ENCODE results near the gene SLC24A3.
"Not testable (repeated sequence)": the region's sequence is repeated elsewhere in the genome, so short reads cannot be mapped to it uniquely, and the experiment has no call there.

The SLC24A3 gene

DNA sequence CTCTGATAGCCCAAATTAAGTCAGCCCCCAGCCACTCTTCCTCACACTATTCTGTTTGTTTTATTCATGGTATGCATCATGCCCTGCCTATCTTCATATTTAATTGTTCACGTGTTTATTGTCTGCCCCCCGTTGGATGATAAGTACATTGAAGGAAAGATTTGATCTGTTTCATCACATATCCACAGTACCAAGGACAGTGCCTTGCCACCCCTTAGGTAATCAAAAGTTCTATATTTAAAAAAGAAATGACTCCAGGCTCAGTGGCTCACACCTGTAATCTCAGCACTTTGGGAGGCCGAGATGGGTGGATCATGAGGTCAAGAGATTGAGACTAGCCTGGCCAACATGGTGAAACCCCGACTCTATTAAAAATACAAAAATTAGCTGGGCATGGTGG, 535.5 kb downstream of the SLC24A3 start:
- TF ChIP-seq, protein P1, sequence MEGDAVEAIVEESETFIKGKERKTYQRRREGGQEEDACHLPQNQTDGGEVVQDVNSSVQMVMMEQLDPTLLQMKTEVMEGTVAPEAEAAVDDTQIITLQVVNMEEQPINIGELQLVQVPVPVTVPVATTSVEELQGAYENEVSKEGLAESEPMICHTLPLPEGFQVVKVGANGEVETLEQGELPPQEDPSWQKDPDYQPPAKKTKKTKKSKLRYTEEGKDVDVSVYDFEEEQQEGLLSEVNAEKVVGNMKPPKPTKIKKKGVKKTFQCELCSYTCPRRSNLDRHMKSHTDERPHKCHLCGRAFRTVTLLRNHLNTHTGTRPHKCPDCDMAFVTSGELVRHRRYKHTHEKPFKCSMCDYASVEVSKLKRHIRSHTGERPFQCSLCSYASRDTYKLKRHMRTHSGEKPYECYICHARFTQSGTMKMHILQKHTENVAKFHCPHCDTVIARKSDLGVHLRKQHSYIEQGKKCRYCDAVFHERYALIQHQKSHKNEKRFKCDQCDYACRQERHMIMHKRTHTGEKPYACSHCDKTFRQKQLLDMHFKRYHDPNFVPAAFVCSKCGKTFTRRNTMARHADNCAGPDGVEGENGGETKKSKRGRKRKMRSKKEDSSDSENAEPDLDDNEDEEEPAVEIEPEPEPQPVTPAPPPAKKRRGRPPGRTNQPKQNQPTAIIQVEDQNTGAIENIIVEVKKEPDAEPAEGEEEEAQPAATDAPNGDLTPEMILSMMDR (conservative IDR thresholded peaks at IDR 0.05; ENCODE audit: low read length) = no peak
- no peak for DNase-seq (ENCODE audit: low read depth)
- no peak overlapping the region for H3K4me3 ChIP-seq (ENCODE audit: low read length)

DNA sequence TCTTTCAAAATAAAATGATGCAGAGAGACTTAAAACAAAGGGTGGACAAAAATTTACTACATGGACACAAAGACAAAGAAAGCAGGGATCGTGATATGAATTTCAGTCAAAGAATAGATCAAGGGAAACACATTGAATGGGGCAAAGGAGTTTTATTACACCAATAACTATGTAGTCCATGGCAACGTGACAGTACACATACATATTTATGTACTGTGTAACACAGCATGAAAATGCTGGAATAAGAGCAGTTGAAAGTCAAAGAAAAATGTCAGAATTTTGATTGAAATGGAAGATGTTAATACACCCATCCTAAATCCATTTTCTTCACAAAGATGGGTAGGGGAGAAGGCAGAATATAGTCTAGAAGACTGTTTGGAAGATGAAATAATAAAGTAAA, 536.2 kb downstream of the SLC24A3 start:
- TF ChIP-seq, protein P1 (conservative IDR thresholded peaks at IDR 0.05; ENCODE audit: low read length) = no peak
- no peak for DNase-seq (ENCODE audit: low read depth)
- H3K4me3 ChIP-seq (ENCODE audit: low read length) = no peak overlapping the region

DNA sequence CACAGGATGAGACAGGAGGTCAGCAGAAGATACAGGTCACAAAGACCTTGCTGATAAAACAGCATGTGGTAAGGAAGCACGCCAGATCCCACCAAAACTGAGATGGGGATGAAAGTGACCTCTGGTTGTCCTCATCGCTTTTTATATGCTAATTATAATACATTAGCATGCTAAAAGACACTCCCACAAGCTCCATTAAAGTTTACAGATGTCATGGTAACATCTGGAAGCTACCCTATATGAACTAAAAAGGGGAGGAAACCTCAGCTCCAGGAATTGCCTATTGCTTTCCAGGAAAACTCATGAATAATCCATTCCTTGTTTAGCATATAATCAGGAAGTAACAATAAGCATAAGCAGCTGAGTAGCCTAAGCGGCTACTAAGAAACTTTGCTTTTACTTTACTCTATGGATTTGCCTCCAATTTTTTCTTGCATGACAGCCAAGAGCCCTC, 537.2 kb downstream of the SLC24A3 start:
- H3K4me3 ChIP-seq (ENCODE audit: low read length) = no peak overlapping the region
- TF ChIP-seq, protein P1 (conservative IDR thresholded peaks at IDR 0.05; ENCODE audit: low read length) = no peak
- DNase-seq (ENCODE audit: low read depth) = no peak

DNA sequence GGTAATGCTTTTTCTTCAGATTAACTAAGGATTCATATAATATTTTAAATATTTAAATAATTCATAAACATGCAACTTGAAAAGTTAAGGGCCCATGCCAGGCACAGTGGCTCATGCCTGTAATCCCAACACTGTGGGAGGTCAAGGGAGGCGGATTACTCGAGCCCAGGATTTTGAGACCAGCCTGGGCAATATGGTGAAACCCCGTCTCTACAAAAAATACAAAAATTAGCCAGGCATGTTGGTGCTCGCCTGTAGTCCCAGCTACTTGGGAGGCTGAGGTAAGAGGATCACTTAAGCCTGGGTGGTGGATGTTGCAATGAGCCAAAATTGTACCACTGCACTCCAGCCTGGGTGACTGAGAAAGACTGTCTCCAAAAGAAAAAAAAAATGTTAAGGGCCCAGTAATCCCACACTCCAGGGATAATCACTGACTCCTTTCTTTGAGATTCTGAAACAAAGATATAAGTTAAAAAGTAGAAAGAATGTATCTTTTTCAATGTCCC, 537.7 kb downstream of the SLC24A3 start:
- TF ChIP-seq, protein P1 (conservative IDR thresholded peaks at IDR 0.05; ENCODE audit: low read length) = no peak
- DNase-seq (ENCODE audit: low read depth) = no peak
- no peak overlapping the region for H3K4me3 ChIP-seq (ENCODE audit: low read length)

DNA sequence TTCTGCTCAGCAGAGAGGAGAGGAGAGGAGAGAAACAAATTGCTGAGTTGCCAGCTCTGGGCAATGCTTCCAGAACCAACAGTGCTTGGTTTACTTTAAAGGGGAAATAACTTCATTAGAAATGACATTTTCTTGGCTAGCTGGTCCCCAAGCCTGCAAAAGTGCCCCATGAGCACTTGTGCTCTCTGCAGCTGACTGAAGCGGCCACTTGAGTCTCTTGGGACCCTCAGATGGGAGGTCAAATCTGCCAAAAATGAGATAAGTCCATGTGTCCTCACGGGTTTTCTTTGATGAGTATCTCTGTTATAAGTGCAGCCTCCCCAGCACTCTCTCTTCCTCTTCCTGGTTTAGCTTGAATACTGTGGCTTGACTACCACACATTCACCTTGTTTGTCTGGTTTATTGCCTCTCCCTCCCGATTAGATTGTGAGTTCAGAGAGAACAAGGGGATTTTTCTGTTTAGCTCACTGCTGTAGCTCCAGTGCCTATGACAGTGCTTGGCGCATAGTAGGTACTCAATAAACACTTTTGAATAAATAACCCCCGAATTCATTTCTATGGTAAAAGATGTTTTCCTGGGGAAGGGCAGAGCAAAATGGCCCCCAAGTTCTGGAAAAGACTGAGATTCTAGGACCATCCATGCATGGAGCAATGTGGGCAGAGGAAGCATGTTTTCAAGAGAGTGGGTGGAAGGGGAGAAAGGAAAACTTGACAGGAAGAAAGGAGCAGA, 538.6 kb downstream of the SLC24A3 start:
- H3K4me3 ChIP-seq (ENCODE audit: low read length) = no peak overlapping the region
- no peak for DNase-seq (ENCODE audit: low read depth)

DNA sequence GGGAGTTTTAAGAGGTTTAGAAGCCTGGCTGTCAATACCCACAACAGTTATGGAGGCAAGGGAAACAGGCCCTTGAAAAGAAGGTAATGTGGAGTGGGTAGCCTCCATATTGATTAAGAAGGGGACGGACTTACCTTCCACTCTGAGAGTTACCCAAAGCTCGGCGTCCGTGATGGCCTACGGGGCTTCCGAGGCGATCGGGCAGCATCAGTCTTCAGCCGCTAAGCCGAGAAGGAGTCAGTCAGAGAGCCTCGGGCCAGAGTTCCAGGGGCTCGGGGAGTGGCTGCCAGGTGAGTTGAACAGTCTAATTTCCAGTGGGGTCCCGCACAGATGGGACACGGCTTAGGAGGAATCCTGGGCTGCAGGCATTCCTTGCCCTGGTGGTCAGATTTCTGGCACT, 541.8 kb downstream of the SLC24A3 start:
- not testable (repeated sequence) for DNase-seq (ENCODE audit: low read depth); H3K4me3 ChIP-seq (ENCODE audit: low read length)

More for the DNA sequence above, 538.6 kb downstream of the SLC24A3 start:
- TF ChIP-seq, protein P1 (conservative IDR thresholded peaks at IDR 0.05; ENCODE audit: low read length) = no peak

DNA sequence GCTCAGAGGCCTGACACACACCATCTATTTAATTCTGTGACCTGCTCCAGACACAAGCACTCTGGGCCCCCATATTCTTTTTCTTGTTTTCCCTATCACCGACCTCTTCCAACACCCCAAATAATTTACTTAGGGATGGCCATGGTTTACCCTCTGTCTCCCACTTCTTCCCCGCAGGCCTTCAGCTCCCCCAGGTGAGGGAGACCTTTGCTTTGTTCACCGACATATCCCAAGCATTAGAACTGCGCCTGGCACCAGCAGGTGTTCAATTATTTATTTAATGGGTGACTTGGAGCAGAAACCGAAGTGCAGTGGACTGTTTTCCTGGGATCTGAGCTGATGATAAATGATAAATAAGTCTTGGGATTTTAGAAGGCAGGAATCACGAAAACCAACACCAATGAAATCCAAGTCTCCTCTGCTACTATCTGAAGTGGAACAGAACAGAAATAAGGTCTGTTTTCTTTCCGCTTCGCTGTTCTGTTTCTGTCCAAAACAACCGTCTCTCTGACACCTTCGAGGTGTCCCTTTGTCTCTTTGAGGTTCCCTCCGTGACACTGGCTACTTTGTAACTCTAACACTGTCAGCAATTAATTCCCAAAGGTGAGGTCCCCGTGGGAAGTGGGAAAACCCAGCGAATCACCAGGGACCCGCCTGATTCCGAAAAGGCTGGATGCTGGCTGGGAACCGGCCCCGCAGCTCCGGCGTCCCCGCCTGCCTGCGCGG, 544.5 kb downstream of the SLC24A3 start:
- H3K4me3 ChIP-seq (ENCODE audit: low read length) = peak overlapping the region; percentile 92
- TF ChIP-seq, protein P1 (conservative IDR thresholded peaks at IDR 0.05; ENCODE audit: low read length) = no peak
- no peak for DNase-seq (ENCODE audit: low read depth)

Measured in AG10803 (cell line).